IMR-90 (cell line): ENCODE measurements around the gene LCP1. TPM values are rescaled to one million over a fixed set of nuclear protein-coding genes. Genes with fewer than 3 reads are reported as not detected.

Source experiments
- ATAC-seq: fragments of 200-7000 bp; cut with Tn5 transposase; 2 replicates; pipeline ENCODE4 v1.9.1; 2020; ENCODE audit warnings: low read depth, mild to moderate bottlenecking, moderate library complexity
- BruUV-seq: library from RNA; stranded (reverse); fragments of 400-500 nt; replicated peaks from 2 replicates; lab custom pipeline; 2021; lab: Mats Ljungman, UMichigan
- CTCF ChIA-PET: fragments of 300-600 bp; formaldehyde crosslinking; extraction: SDS; loops from one replicate; lab custom pipeline; 2021; ENCODE audit warnings: antibody characterized with exemption; lab: Yijun Ruan, JAX
- POLR2A ChIA-PET: fragments of 300-600 bp; sonication (Branson Sonifier 250); formaldehyde crosslinking; loops from one replicate; lab custom pipeline; 2022; ENCODE audit warnings: antibody characterized with exemption; ENCODE audit not compliant: unreplicated experiment; lab: Charles Lee
- DNase-seq: peaks from one replicate; pipeline ENCODE4 v3.0.0; 2013
- H2AFZ ChIP-seq: replicated peaks from 2 replicates; pipeline ENCODE3; 2013; ENCODE audit warnings: low read length, mild to moderate bottlenecking; ENCODE audit not compliant: poor library complexity
- H2AK5ac ChIP-seq: 2 replicates; pipeline ENCODE4 v1.6.1; 2013; ENCODE audit warnings: low read depth, low read length, inconsistent platforms
- H2AK9ac ChIP-seq: replicated peaks from 2 replicates; pipeline ENCODE3; 2013; ENCODE audit warnings: mild to moderate bottlenecking, low read depth, low read length, moderate library complexity; ENCODE audit not compliant: poor library complexity
- H2BK120ac ChIP-seq: 2 replicates; pipeline ENCODE4 v1.6.1; 2013; ENCODE audit warnings: low read depth, low read length, inconsistent platforms
- H2BK15ac ChIP-seq: 3 replicates; pipeline ENCODE4 v1.6.1; 2013; ENCODE audit warnings: low read depth, low read length, inconsistent platforms
- H2BK20ac ChIP-seq: 2 replicates; pipeline ENCODE4 v1.6.1; 2013; ENCODE audit warnings: low read depth, mild to moderate bottlenecking, inconsistent platforms, low read length, moderate library complexity
- H2BK5ac ChIP-seq: 2 replicates; pipeline ENCODE4 v1.6.1; 2013; ENCODE audit warnings: mild to moderate bottlenecking, low read depth, low read length, inconsistent platforms; ENCODE audit not compliant: poor library complexity, severe bottlenecking
- H3K14ac ChIP-seq: replicated peaks from 2 replicates; pipeline ENCODE4 v1.6.1; 2013; ENCODE audit warnings: low read depth, low read length, inconsistent platforms
- H3K18ac ChIP-seq: 2 replicates; pipeline ENCODE4 v1.6.1; 2013; ENCODE audit warnings: low read depth, low read length, control low read depth
- H3K23ac ChIP-seq: 2 replicates; pipeline ENCODE4 v1.6.1; 2013; ENCODE audit warnings: low read depth, low read length, inconsistent platforms
- H3K27ac ChIP-seq: 2 replicates; pipeline ENCODE4 v1.5.1; 2013; ENCODE audit warnings: mild to moderate bottlenecking, control low read depth, low read length; ENCODE audit not compliant: insufficient read depth
- H3K27me3 ChIP-seq: 2 replicates; pipeline ENCODE4 v1.6.1; 2013; ENCODE audit warnings: low read length; ENCODE audit not compliant: control insufficient read depth, insufficient read depth
- H3K36me3 ChIP-seq: 2 replicates; pipeline ENCODE4 v1.6.1; 2013; ENCODE audit warnings: low read length, mixed read lengths; ENCODE audit not compliant: control insufficient read depth, insufficient read depth
- H3K4ac ChIP-seq: 2 replicates; pipeline ENCODE4 v1.6.1; 2013; ENCODE audit warnings: low read depth, low read length, inconsistent platforms
- H3K4me1 ChIP-seq: 2 replicates; pipeline ENCODE4 v1.6.1; 2013; ENCODE audit warnings: low read length, mixed read lengths; ENCODE audit not compliant: control insufficient read depth, insufficient read depth
- H3K4me2 ChIP-seq: 2 replicates; pipeline ENCODE4 v1.6.1; 2013; ENCODE audit warnings: low read depth, mild to moderate bottlenecking, control low read depth, low read length, moderate library complexity
- H3K4me3 ChIP-seq: 2 replicates; pipeline ENCODE4 v1.5.1; 2013; ENCODE audit warnings: low read depth, mild to moderate bottlenecking, control low read depth, low read length, moderate library complexity; ENCODE audit not compliant: insufficient read depth
- H3K56ac ChIP-seq: 2 replicates; pipeline ENCODE4 v1.6.1; 2013; ENCODE audit warnings: low read length, inconsistent platforms; ENCODE audit not compliant: insufficient read depth; ENCODE audit errors: extremely low read depth
- H3K79me1 ChIP-seq, 2 experiments: 2 replicates each; pipeline ENCODE4 v1.6.1; 2013; ENCODE audit warnings: low read length in 2 of 2, inconsistent platforms in 1 of 2, low read depth in 1 of 2
- H3K9ac ChIP-seq: 2 replicates; pipeline ENCODE4 v1.6.1; 2013; ENCODE audit warnings: low read depth, low read length, control low read depth
- H3K9me1 ChIP-seq: 2 replicates; pipeline ENCODE4 v1.6.1; 2013; ENCODE audit warnings: low read length, inconsistent platforms; ENCODE audit not compliant: insufficient read depth
- H3K9me3 ChIP-seq: 2 replicates; pipeline ENCODE4 v1.6.1; 2013; ENCODE audit warnings: low read length; ENCODE audit not compliant: control insufficient read depth, insufficient read depth
- H4K20me1 ChIP-seq: 2 replicates; pipeline ENCODE4 v1.6.1; 2013; ENCODE audit warnings: low read length, inconsistent platforms; ENCODE audit not compliant: insufficient read depth
- H4K5ac ChIP-seq: 2 replicates; pipeline ENCODE4 v1.6.1; 2013; ENCODE audit warnings: mild to moderate bottlenecking, low read depth, low read length, control low read depth
- H4K8ac ChIP-seq, 2 experiments: 2 replicates each; pipeline ENCODE4 v1.6.1; 2013; ENCODE audit warnings: low read depth in 2 of 2, low read length in 2 of 2, control low read depth in 1 of 2, inconsistent platforms in 1 of 2
- H4K91ac ChIP-seq: 2 replicates; pipeline ENCODE4 v1.6.1; 2013; ENCODE audit warnings: low read depth, low read length, inconsistent platforms; ENCODE audit not compliant: insufficient read depth
- BHLHE40 ChIP-seq: fragments of 150-350 bp; IDR thresholded peaks from 2 replicates; pipeline ENCODE4 v1.6.1; 2016; ENCODE audit warnings: mild to moderate bottlenecking, low read depth, low read length
- CEBPB ChIP-seq: IDR thresholded peaks from 2 replicates; pipeline ENCODE4 v1.6.1; 2012; ENCODE audit warnings: low read depth, low read length, improper control_type of control experiment
- MAFK ChIP-seq: IDR thresholded peaks from 2 replicates; pipeline ENCODE4 v1.6.1; 2012; ENCODE audit warnings: low read depth, low read length, improper control_type of control experiment
- MAZ ChIP-seq: IDR thresholded peaks from 2 replicates; pipeline ENCODE4 v1.6.1; 2012; ENCODE audit warnings: low read depth, mild to moderate bottlenecking, low read length, improper control_type of control experiment, moderate library complexity, borderline replicate concordance
- NFE2L2 ChIP-seq: fragments of 150-350 bp; IDR thresholded peaks from 2 replicates; pipeline ENCODE4 v1.6.1; 2016; ENCODE audit warnings: low read depth, mild to moderate bottlenecking, low read length
- RAD21 ChIP-seq: IDR thresholded peaks from 2 replicates; pipeline ENCODE4 v1.6.1; 2012; ENCODE audit warnings: low read length, improper control_type of control experiment
- RCOR1 ChIP-seq: IDR thresholded peaks from 2 replicates; pipeline ENCODE4 v1.6.1; 2012; ENCODE audit warnings: mild to moderate bottlenecking, low read length, improper control_type of control experiment; ENCODE audit not compliant: insufficient replicate concordance
- RFX5 ChIP-seq: IDR thresholded peaks from 2 replicates; pipeline ENCODE4 v1.8.0; 2012; ENCODE audit warnings: low read depth, mild to moderate bottlenecking, low read length, moderate library complexity
- SMC3 ChIP-seq: fragments of 150-350 bp; IDR thresholded peaks from 2 replicates; pipeline ENCODE4 v1.6.1; 2016; ENCODE audit warnings: low read depth, mild to moderate bottlenecking, antibody characterized with exemption, low read length, moderate library complexity
- USF2 ChIP-seq: fragments of 150-350 bp; IDR thresholded peaks from 2 replicates; pipeline ENCODE4 v1.6.1; 2017; ENCODE audit warnings: mild to moderate bottlenecking, antibody characterized with exemption, low read length, low read depth
- WGBS, 2 experiments: methylation state at CpG; one replicate each; pipeline versions ENCODE4 v1.1.5 to v1.1.7; 2013; ENCODE audit warnings: missing lambda C conversion rate in 2 of 2; ENCODE audit not compliant: insufficient read length in 1 of 2; ENCODE audit errors: extremely low coverage in 2 of 2; 5-methylcytosine and 5-hydroxymethylcytosine counted together
- dilution Hi-C: fragments of 300-500 bp; cut with HindIII; formaldehyde crosslinking; loops from one replicate; pipeline ENCODE4 v1.14.3; 2018; ENCODE audit warnings: low sequenced_read_pairs; ENCODE audit not compliant: unreplicated experiment
- in situ Hi-C: fragments of 300-500 bp; cut with MboI; formaldehyde crosslinking; loops from 3 replicates; pipeline ENCODE4 v1.14.3; 2019; ENCODE audit warnings: low sequenced_read_pairs, inconsistent platforms, mixed read lengths
- intact Hi-C: fragments of 100-400 bp; cut with micrococcal nuclease; formaldehyde crosslinking; loops from 2 replicates; pipeline ENCODE4 v1.10.0; 2022
- polyA plus RNA-seq, 3 experiments: library from polyadenylated mRNA; depleted of rRNA; stranded (reverse); fragments of >200 nt; gene quantifications; 2 replicates each; pipeline ENCODE4 v1.2.3, GENCODE V29; 2012; ENCODE audit warnings: low replicate concordance in 1 of 3
- total RNA-seq: library from RNA; depleted of rRNA; stranded (reverse); fragments of >200 nt; gene quantifications from 2 replicates; pipeline ENCODE4 v1.2.3, GENCODE V29; 2012

The LCP1 gene
- total and polyA plus RNA-seq, 2 of the 4 experiments (the other 2 are of a cell fraction): not detected

GRCh38 chr13:46143184-46143701 is 38.7 kb downstream of the LCP1 start:
- Histone ChIP-seq H3K23ac (no peak overlapping the region), H3K27ac (no peak overlapping the region), H2BK15ac (no peak overlapping the region), H4K8ac (no peak overlapping the region), H3K27me3 (no peaks in the 10 kb centered on the region; the same call in none of the 2 replicates), H2AK9ac (no peak overlapping the region), H4K91ac (no peak overlapping the region), H3K18ac (no peak overlapping the region), H3K4me1 (no peaks in the 10 kb centered on the region), H3K14ac (no peak overlapping the region), H4K20me1 (no peaks in the 10 kb centered on the region), H3K4ac (no peak overlapping the region), H2AK5ac (no peak overlapping the region), H2BK5ac (no peak overlapping the region), H3K36me3 (no peaks in the 10 kb centered on the region), H3K79me1 (no peaks in the 10 kb centered on the region), H4K5ac (no peak overlapping the region), H2BK20ac (no peak overlapping the region), H3K9me3 (no peaks in the 10 kb centered on the region), H3K4me3 (no peak overlapping the region), H3K9me1 (no peaks in the 10 kb centered on the region), H2AFZ (no peak overlapping the region), H3K56ac (no peak overlapping the region), H3K9ac (no peak overlapping the region), H3K4me2 (no peak overlapping the region), H2BK120ac (no peak overlapping the region)
- ATAC-seq (no peak), DNase-seq (no peak)
- intact Hi-C loops: no loop called here
- dilution Hi-C loops: no loop called here
- in situ Hi-C loops: no loop called here
- ChIA-PET POLR2A (no interaction called here), CTCF (no interaction called here)
- no TSS peak for BruUV-seq
- 20% methylated on average over 1 of the region's 4 CpGs; no CpG with 5 or more reads in 1 of the 2 experiments for WGBS, 2 experiments
- no peak for TF ChIP-seq SMC3
- TF ChIP-seq RCOR1: no peak
- TF ChIP-seq NFE2L2: no peak
- TF ChIP-seq MAFK: no peak
- TF ChIP-seq USF2: no peak
- no peak for TF ChIP-seq MAZ
- no peak for TF ChIP-seq RAD21
- no peak for TF ChIP-seq CEBPB
- no peak for TF ChIP-seq RFX5
- TF ChIP-seq BHLHE40: no peak
